HCT116 (cell line): ENCODE results near the gene TMEM175. TPM values are rescaled to one million over a fixed set of nuclear protein-coding genes. Genes with fewer than 3 reads are reported as not detected.

Experiments used
- ATAC-seq: fragments of 200-7000 bp; cut with Tn5 transposase; 2 replicates; pipeline ENCODE4 v1.9.1; 2020; ENCODE audit warnings: mild to moderate bottlenecking, moderate library complexity
- BruUV-seq: library from RNA; stranded (reverse); fragments of 400-500 nt; replicated peaks from 2 replicates; lab custom pipeline; 2021; lab: Mats Ljungman, UMichigan
- CTCF ChIA-PET: fragments of 300-600 bp; sonication (Branson Sonifier 250); formaldehyde crosslinking; loops from one replicate; lab custom pipeline; 2021; ENCODE audit warnings: antibody characterized with exemption; lab: Charles Lee
- POLR2A ChIA-PET: fragments of 300-600, 350-600 bp; sonication (Branson Sonifier 250); formaldehyde crosslinking; loops from one replicate; lab custom pipeline; 2021; ENCODE audit warnings: antibody characterized with exemption; lab: Charles Lee
- RAD21 ChIA-PET, 2 experiments: fragments of 300-600 bp; sonication (Branson Sonifier 250); formaldehyde crosslinking; loops; one replicate each; lab custom pipeline; 2023; ENCODE audit warnings: low total read pairs in 2 of 2; ENCODE audit not compliant: uncharacterized antibody in 2 of 2, unreplicated experiment in 2 of 2, low non-redundant PET in 1 of 2; lab: Charles Lee
- DNase-seq: peaks from one replicate; pipeline ENCODE4 v3.0.0-alpha.2; 2010; ENCODE audit warnings: low read depth, low spot score
- H2AFZ ChIP-seq: fragments of 200-600 bp; shearing (Covaris generic), sonication (generic); 2 replicates; pipeline ENCODE4 v1.6.1; 2017; ENCODE audit warnings: low read depth, mixed run types, mixed read lengths, antibody characterized with exemption, low read length; ENCODE audit not compliant: poor library complexity, severe bottlenecking
- H3K27ac ChIP-seq: 2 replicates; pipeline ENCODE4 v1.5.1; 2012; ENCODE audit warnings: low read depth, low read length
- H3K27me3 ChIP-seq: fragments of 200-600 bp; sonication (generic); 2 replicates; pipeline ENCODE4 v1.6.1; 2016; ENCODE audit warnings: mixed run types, low read length, mixed read lengths; ENCODE audit not compliant: insufficient read depth
- H3K36me3 ChIP-seq, 2 experiments: fragments of 200-500 bp in 1 of 2; fragments of 200-600 bp in 1 of 2; sonication (Bioruptor generic) in 1 of 2; sonication (generic) in 1 of 2; 2 replicates each; pipeline versions ENCODE4 v1.5.1 to v1.6.1; 2014 to 2016; ENCODE audit warnings: low read length in 2 of 2, inconsistent platforms in 1 of 2, mixed read lengths in 1 of 2, mixed run types in 1 of 2; ENCODE audit not compliant: insufficient read depth in 2 of 2, control insufficient read depth in 1 of 2
- H3K4me1 ChIP-seq, 2 experiments: fragments of 200-600 bp in 1 of 2; sonication (generic) in 1 of 2; 2 replicates each; pipeline versions ENCODE4 v1.5.1 to v1.6.1; 2012 to 2017; ENCODE audit warnings: low read length in 2 of 2, inconsistent platforms in 1 of 2, mild to moderate bottlenecking in 1 of 2, mixed read lengths in 1 of 2, mixed run types in 1 of 2, moderate library complexity in 1 of 2; ENCODE audit not compliant: insufficient read depth in 2 of 2, control insufficient read depth in 1 of 2
- H3K4me2 ChIP-seq: fragments of 200-600 bp; sonication (generic); 2 replicates; pipeline ENCODE4 v1.6.1; 2017; ENCODE audit warnings: mixed run types, low read length, mixed read lengths
- H3K4me3 ChIP-seq, 2 experiments: fragments of 200-600 bp in 1 of 2; sonication (generic) in 1 of 2; replicated peaks in 1 of 2; 2 replicates each; pipeline ENCODE4 v1.5.1; 2011 to 2016; ENCODE audit warnings: low read length in 2 of 2, control low read depth in 1 of 2, low read depth in 1 of 2, mild to moderate bottlenecking in 1 of 2, mixed read lengths in 1 of 2, mixed run types in 1 of 2
- H3K79me2 ChIP-seq: fragments of 200-600 bp; sonication (generic); 2 replicates; pipeline ENCODE4 v1.6.1; 2017; ENCODE audit warnings: mild to moderate bottlenecking, mixed run types, low read length, moderate library complexity, mixed read lengths; ENCODE audit not compliant: insufficient read depth
- H3K9ac ChIP-seq: fragments of 200-600 bp; sonication (generic); 2 replicates; pipeline ENCODE4 v1.6.1; 2016; ENCODE audit warnings: low read length, mixed read lengths
- H3K9me2 ChIP-seq: fragments of 200-600 bp; sonication (generic), shearing (Covaris generic); 2 replicates; pipeline ENCODE4 v1.6.1; 2017; ENCODE audit warnings: mixed run types, mild to moderate bottlenecking, moderate library complexity; ENCODE audit not compliant: insufficient read depth
- H3K9me3 ChIP-seq, 2 experiments: fragments of 200-500 bp in 1 of 2; fragments of 200-600 bp in 1 of 2; sonication (Bioruptor generic) in 1 of 2; sonication (generic) in 1 of 2; 2 replicates each; pipeline ENCODE4 v1.6.1; 2014 to 2017; ENCODE audit warnings: low read length in 2 of 2, mixed read lengths in 2 of 2, inconsistent platforms in 1 of 2, low read depth in 1 of 2, mild to moderate bottlenecking in 1 of 2, mixed run types in 1 of 2, moderate library complexity in 1 of 2; ENCODE audit not compliant: control insufficient read depth in 1 of 2, insufficient read depth in 1 of 2
- H4K20me1 ChIP-seq: fragments of 200-600 bp; sonication (generic), shearing (Covaris generic); 2 replicates; pipeline ENCODE4 v1.6.1; 2017; ENCODE audit warnings: mixed run types, mild to moderate bottlenecking, moderate library complexity; ENCODE audit not compliant: insufficient read depth
- CBX3 ChIP-seq: IDR thresholded peaks from 2 replicates; pipeline ENCODE4 v1.6.1; 2012; ENCODE audit warnings: low read depth
- CEBPB ChIP-seq: IDR thresholded peaks from 2 replicates; pipeline ENCODE4 v1.6.1; 2012; ENCODE audit warnings: low read depth
- EGR1 ChIP-seq: IDR thresholded peaks from 2 replicates; pipeline ENCODE4 v1.6.1; 2012; ENCODE audit warnings: low read depth
- ELF1 ChIP-seq: IDR thresholded peaks from 2 replicates; pipeline ENCODE4 v1.6.1; 2012; ENCODE audit warnings: low read depth, borderline replicate concordance
- EZH2 ChIP-seq: fragments of 200-600 bp; sonication (generic); IDR thresholded peaks from 2 replicates; pipeline ENCODE4 v1.6.1; 2017; ENCODE audit warnings: antibody characterized with exemption, mixed run types
- EZH2phosphoT487 ChIP-seq: fragments of 200-600 bp; IDR thresholded peaks from 2 replicates; pipeline ENCODE4 v1.6.1; 2018; ENCODE audit warnings: antibody characterized with exemption, borderline replicate concordance
- JUND ChIP-seq: IDR thresholded peaks from 2 replicates; pipeline ENCODE4 v1.6.1; 2012
- SP1 ChIP-seq: IDR thresholded peaks from 2 replicates; pipeline ENCODE4 v1.6.1; 2012; ENCODE audit warnings: low read depth
- SRF ChIP-seq: IDR thresholded peaks from 2 replicates; pipeline ENCODE4 v1.6.1; 2012; ENCODE audit warnings: low read depth
- TCF7L2 ChIP-seq: IDR thresholded peaks from 2 replicates; pipeline ENCODE4 v1.7.0; 2011; ENCODE audit warnings: borderline replicate concordance, inconsistent platforms; ENCODE audit not compliant: insufficient read depth, insufficient read length; ENCODE audit errors: extremely low read depth
- YY1 ChIP-seq: IDR thresholded peaks from 2 replicates; pipeline ENCODE4 v1.6.1; 2011; ENCODE audit warnings: low read length, low read depth, moderate library complexity, mild to moderate bottlenecking; ENCODE audit not compliant: insufficient replicate concordance; ENCODE audit errors: extremely low read depth
- ZBTB33 ChIP-seq: IDR thresholded peaks from 2 replicates; pipeline ENCODE4 v1.6.1; 2011; ENCODE audit warnings: mild to moderate bottlenecking, low read length, moderate library complexity; ENCODE audit not compliant: insufficient replicate concordance; ENCODE audit errors: extremely low read depth
- ZFX ChIP-seq: fragments of 450-650 bp; IDR thresholded peaks from 2 replicates; pipeline ENCODE4 v1.6.1; 2017
- ZNF274 ChIP-seq: fragments of 200-500 bp; sonication (Bioruptor generic); IDR thresholded peaks from 2 replicates; pipeline ENCODE4 v1.6.1; 2014; ENCODE audit warnings: mild to moderate bottlenecking, low read depth, low read length, inconsistent platforms
- intact Hi-C: fragments of 100-400 bp; cut with micrococcal nuclease; formaldehyde crosslinking; loops from 2 replicates; pipeline ENCODE4 v1.10.0; 2022
- total RNA-seq: library from RNA; stranded (reverse); gene quantifications from one replicate; pipeline ENCODE4 v1.2.1, GENCODE V29; 2021; ENCODE audit not compliant: unreplicated experiment

Gene TMEM175
- total RNA-seq, 1 experiment from 2014 or later = 17.5 TPM

DNA sequence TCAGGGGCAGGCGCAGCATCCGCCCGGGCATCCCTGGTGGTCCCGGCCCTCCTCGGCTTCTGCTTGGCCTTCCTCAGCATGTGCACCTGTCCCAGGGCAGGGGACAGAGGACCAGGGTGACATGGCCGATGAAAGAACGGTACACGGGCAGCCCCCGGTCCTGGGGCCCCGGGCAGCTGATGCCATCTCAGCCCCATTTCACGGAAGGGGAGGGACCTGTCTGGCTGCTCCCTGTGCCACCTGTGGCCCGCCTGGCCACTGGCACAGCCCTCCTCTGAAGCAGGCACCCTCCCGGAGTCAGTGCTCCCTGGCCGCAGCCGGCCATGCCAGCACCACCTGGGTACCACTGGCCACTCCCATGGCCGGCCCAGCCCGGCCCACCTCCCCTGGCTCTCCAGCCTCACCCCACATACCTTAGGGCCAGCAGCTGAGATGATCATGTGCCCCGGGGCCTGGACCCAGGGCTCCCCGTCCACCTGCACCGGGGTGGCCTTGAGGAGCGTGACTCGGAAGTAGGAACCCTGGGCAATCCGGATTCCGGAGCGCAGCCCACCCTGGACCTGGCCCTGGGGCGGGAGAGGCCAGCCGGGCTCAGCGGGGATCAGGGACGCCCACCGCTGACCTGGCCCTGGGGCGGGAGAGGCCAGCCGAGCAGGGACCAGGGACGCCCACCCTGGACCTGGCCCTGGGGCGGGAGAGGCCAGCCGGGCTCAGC, 28.5 kb downstream of the TMEM175 start:
- H3K36me3 ChIP-seq = no peaks in the 10 kb centered on the region
- BruUV-seq = no TSS peak
- ChIA-PET RAD21 (no interaction called here), CTCF (no interaction called here), POLR2A (no interaction called here)
- no peak overlapping the region for H3K9ac ChIP-seq
- peaks cover 5 to 20% of the 10 kb centered on the region in 2 experiments; a peak in 3 of 4 replicates for H3K4me1 ChIP-seq
- no peaks in the 10 kb centered on the region for H3K9me3 ChIP-seq
- TF ChIP-seq CEBPB = no peak
- TF ChIP-seq ELF1 = no peak
- no peak for TF ChIP-seq ZFX
- no peak for TF ChIP-seq CBX3
- no peak for TF ChIP-seq SRF
- no peak for TF ChIP-seq EZH2
- no peak for TF ChIP-seq ZBTB33
- no peak for TF ChIP-seq EGR1
- TF ChIP-seq YY1 = no peak
- TF ChIP-seq JUND = no peak
- no peak for TF ChIP-seq EZH2phosphoT487
- no peak for TF ChIP-seq SP1
- no peak for TF ChIP-seq TCF7L2
- TF ChIP-seq ZNF274 = no peak
- ATAC-seq = no peak
- H3K4me3 ChIP-seq = no peak overlapping the region
- H3K9me2 ChIP-seq = no peaks in the 10 kb centered on the region
- H2AFZ ChIP-seq = no peak overlapping the region
- no peak for DNase-seq
- H4K20me1 ChIP-seq = no peaks in the 10 kb centered on the region
- H3K27me3 ChIP-seq = no peaks in the 10 kb centered on the region
- no peak overlapping the region for H3K27ac ChIP-seq
- intact Hi-C loops = no loop called here
- H3K79me2 ChIP-seq = no peaks in the 10 kb centered on the region; the same call in 1 of the 2 replicates
- no peak overlapping the region for H3K4me2 ChIP-seq
